ELR (cell line): ENCODE data around the gene PANK4.

Source experiments
- DNase-seq: peaks from one replicate; pipeline ENCODE4 v3.0.0-alpha.2; 2015; ENCODE audit warnings: low read depth

The PANK4 gene

DNA sequence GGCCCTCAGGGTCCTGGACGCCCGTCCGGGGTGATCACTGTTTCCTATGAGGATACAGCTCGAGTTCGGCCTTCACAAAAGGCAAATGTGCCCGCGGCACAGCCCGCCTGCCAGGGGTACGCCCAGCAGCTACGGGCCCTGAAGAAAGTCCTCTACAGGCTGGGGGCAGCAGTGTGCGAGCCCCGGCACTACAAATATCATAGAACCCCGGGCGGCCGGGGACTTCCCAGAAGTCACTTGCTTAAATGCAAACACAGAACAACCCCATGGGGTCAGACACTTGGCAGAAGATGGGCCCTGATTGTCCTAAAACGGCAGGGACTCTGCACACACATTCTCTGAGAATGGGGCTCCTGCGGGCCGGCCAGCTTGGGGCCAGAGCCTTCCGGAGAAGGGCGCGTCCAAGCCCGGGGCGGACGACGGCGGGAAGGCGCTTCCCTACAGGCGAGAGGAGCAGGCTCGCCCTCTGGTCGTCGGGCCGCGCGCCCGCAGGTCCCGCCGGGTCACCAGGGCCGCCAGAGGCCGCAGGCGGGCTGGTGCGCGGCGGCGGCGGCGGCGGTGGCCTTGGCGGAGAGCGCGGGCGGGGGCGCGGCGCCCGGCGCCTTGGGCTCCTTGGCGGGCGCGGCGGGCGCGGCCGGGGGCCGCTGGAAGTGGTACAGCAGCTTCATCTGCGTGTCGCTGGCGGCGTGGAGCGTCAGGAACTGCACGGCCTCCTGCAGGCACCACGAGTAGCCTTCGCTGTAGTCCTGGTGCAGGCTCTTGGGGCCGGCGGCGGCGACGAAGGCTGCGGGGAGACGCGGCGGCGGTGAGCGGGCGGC, 2.8 kb upstream of the PANK4 start:
- DNase-seq, result no peak

DNA sequence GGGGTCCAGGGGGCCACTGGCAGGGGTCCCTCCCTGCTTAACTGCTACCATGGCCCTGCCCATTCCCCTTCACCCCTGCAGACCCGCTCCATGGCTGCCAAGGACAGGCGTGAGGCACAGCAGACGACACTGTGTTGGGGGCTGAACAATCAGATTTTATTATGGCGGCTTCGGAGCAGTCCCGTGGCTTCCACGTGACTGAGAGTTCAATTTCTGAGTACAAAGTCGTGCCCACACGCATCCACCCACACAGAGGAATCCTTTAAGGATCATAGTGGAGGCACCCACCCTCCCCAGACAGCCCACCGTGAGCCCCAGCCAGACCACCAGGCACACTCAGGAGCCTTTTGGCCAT, 2.2 kb upstream of the PANK4 start:
- DNase-seq, result no peak

DNA sequence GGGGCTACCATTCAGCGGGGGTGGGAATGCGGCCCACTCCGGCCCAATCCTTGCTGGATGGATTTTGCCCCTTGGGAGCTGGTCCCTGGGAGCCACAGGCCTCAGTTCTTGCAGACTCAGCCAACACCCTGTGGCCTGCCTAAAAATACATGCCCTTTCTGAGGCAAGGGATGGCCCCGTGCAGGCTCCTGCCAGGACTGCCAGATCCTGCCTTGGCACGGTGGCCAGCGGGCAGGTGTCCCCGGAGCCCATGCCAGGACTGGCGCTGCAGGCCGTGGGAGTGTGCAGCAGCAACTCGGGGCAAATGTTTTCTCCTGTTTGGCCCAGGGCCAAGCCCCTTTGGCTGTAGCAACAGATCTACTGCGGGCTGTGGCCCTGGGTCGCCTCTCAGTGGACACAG, 1.6 kb upstream of the PANK4 start:
- DNase-seq, result no peak

DNA sequence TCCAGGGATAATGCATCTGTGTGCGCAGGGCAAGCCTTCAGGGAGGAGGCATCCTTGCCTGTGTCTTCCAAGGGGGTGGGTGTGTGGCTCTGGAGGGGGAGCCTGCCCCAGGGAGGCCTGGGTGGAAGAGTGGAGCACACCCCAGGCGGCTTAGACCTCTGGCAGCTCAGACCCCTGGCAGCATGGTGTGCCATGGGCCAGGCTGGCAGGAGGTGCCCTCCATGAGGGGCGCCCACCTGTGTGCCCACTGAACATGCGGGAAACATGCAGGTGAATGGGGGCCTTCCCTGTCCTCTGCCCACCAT, 1.1 kb upstream of the PANK4 start:
- no peak for DNase-seq

DNA sequence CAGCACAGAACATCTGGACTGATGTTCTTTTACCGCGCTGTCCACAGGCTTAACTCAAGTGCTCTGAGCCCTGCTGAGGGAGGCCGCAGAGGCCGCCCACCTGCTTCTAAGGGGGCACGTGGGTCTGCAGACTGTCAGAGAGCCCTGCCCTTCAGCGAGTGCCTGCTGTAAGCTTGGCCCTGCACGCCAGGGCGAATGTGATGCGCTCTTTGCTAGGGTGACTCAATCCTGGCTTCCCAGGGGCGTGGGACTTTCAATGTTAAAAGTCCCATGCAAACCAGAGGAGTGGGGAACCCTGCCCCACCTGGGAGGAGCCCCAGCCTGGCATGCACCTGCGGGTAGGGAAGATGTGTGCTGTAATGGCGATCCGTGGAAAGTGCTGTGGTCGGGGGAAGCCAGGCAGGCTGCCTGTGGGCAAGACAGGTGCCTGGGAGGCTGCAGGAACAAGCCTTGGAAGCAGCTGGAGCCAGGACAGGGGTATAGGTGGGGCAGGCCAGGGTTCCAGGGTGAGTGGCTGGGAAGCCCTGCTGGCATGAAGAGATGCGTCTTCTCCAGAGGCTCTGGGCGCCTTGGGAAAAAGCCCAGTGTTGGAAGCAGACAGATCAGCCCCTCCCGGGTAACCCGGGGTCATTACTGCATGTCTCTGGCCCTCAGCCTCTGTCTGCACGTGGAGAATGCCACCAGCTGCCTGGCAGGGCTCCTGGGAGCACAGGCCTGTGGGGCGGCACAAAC, 594 bp upstream of the PANK4 start:
- peak; percentile 74 for DNase-seq

DNA sequence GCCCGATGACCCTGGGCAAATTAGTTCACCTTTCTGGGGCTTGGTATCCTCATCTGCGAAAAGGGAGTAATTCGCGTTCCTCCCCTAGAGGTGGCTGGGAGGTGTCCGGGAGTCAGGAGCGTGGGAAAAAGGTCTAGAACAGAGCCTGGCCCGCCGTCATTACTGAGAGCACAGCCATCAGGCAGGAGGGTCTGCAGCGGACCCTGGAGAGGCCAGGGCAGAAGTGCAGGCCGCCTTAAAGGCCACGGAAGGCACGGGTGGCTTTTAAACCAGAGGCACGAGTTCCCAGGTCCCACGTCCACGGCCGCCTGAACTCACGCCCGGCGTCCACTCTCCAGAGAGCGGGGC, 850 bp downstream of the PANK4 start:
- peak; percentile 40 for DNase-seq

DNA sequence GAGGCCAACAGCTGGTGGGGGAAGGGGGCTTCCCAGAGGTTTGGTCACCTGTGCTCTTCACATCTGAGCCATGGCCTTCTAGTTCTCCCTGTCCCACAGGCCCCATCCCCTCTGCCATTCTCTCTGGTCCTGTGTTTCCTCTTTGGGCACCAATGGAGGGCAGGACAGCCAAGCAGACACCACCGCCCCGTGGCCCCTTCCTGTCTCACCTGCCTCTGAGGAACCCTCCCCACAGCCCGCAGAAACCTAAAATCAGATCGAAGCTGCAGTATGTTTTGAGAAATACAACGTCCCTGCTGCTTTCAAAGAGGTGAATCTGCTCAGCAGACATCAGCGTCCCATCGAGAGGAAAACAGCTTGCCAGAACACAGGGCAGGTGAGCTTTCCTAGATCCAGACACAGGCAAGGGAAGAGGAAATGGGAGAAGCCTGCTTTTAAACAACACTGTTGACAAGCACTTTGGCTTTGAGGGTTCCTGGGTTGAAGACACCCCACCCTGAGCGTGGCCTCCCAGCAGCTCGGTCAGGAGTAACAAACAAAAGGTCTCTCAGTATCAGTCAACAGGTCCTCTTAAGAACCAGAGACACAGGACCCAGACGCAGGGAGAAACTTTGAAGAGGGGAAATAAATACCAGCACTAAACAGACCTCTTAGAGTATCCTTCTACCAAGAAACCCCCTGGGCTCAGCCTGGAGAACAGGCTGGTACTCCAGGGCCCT, 2.3 kb downstream of the PANK4 start:
- DNase-seq, result no peak

DNA sequence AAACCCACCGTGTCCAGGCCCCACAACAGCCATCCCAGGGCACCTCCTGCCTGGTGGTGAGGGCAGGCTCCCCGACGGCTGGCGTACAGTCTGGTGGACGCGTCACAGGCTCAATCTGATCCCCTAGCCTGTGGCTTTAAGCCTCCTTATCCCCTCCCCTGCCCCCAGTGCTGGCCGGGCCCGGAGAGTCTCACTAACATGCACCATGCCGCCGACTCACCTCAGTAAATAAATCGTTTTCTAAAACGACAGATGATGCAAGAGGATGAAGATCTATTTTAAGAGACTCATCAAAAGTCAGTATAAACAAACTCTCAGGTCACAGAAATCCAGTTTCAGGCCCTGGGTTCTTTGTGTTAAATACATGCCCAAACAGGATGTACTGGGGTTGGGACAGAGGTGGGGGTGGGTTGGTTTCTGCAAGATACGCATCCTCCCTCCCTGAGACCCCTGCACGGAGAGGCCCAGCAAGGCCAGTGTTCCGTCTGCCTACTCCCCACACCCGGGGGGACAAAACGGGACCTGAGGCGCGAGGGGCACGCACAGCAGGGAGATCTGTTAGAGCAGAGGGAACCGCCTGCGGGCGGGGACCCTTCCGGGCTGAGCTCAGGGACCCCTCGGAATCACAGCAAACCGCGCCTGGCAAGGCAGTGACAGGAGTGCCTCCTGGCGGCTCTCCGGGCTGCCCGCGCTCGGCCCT, 3.1 kb downstream of the PANK4 start:
- no peak for DNase-seq

DNA sequence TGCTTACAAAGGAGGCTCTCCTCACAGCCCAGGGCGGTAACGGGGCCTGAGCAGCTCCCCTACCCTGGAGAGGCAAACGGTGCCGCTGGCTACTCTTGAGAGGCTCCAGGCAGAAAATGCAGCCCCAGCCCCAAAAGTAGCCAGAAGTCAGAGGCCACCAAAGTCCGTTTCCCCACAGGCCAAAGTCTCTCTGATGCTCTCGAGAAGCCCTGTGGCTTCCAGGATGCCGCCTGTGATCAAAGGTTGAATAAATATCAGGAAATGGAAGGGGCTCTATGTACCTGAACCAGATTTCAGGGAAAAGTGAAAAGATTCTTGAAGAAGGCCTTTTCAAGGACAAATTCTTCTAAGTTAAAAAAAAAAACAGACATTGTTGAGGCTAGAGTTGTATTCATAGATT, 4.2 kb downstream of the PANK4 start:
- no peak for DNase-seq

DNA sequence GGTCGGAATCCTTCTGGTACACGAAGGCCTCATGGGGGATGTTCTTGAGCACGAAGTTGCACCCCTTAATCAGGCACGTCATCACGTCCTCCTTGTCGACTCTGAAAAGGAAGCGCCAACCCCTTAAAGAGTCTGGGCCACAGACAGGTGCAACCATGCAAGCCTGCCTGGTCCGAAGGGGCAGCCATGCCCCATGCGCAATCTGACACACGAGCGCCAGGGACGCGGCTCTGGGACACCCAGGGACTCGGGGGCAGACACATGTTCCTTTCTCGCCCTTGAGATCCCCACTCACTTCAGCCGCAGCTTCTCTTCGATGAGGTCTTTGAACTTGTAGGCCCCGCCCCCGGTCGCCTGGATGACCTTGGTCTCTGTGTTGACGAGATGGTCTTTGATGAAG, 5.6 kb downstream of the PANK4 start:
- DNase-seq, result no peak

DNA sequence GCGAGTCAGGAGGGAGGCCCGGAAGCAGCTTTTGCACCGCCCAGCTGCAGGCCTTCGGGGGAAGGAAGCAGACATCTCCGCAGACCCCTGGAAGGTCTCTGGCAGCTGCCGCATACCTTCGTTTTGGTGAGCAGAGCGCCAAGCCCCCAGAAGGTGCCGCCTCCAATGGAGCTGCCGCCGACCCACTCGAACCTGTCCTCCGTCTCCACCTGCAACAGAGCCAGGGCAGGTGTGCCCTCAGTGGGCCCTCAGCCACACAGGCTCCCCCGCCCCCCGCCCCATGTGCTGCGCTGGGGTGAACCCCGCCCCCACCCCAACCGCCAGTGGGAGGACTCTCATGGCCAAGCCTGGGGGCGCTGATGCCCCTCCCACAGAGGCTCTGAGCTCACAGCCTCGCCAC, 6.2 kb downstream of the PANK4 start:
- no peak for DNase-seq

DNA sequence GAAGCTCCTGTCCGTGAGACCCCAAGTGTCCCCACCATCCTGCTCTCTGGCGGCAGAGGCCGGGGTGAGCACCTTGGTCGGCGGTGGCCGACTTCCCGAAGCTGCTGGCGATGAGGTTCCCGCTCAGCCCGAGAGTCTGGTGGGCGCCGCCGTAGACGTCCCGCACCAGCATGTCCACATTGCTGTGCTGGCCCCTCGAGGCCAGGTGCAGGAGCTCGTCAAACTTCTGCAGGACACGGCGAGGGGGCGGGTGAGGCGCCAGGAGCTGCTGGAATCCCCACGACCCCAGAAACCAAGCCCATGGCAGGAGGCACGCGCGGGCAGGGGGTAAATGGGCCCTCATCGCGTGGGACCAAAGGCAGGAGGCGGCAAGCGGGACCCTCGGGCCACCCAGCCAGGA, 6.7 kb downstream of the PANK4 start:
- no peak for DNase-seq

DNA sequence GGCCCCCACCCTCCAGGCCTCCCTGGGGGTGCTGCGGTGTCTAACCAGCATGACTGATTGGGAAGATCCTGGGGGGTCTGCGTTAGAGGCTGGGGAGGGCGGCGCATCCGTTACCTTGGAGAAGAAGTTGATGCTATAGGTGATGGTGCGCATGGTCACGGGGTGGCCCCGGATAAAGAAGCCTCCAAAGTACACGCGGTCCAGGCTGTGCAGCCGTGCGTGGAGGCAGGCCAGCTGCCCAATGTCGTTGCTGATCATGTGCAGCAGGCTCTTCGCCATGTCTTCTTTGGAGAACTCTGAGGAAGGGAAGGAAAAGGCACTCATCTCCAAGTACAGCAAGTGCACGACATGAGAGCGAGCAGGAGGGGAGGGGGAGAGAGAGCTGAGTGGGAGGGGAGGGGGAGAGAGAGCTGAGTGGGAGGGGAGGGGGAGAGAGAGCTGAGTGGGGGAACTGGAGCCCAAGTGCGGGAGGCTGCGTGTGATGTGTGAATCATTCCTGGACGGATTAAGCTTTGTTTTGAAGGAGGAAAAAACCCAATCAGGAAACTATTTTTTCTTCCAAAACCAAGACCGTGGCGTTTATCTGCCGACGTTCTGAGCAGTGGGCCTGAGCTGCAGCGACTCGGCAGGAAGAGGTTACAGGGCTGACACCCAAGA, 7.2 kb downstream of the PANK4 start:
- DNase-seq, result no peak

DNA sequence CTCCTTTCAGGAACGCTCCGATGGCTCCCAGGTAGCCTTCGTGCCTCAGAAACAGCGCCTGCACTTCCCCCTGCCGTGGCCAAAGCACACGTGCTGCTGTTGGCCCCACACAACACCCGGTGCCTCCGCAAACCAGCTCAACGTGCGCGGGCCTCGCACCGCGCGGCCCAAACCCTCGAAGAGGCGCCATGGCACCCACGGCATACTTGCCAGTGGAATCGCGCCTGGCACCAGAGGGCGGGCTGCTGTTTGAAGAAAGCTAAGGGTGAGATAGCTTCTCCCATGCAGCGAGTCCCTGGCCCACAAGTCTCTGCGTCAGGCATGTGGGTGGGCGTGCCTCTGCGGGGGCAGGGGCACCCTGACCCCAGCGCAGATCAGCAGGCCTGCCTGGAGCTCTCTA, 7.9 kb downstream of the PANK4 start:
- DNase-seq, result no peak

DNA sequence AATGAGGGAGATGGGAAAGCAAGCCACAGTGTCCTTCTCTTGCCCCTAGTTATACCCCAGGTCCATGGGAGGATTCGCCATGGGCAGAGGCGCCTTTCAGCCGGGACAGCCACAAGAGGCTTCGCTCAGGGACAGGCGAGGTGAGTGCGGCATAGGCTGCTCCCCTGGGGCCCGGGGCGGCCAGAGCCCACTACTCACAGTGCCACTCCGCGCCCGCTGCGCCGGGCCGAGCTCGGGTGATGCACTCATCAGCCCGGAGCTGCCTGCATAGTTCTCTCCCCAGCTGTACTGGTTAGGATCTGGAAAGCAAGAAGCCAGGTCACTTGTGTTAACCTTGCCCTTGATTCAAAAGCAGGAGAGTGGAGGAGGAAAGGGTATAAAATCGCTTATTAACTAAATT, 8.4 kb downstream of the PANK4 start:
- DNase-seq, result no peak

DNA sequence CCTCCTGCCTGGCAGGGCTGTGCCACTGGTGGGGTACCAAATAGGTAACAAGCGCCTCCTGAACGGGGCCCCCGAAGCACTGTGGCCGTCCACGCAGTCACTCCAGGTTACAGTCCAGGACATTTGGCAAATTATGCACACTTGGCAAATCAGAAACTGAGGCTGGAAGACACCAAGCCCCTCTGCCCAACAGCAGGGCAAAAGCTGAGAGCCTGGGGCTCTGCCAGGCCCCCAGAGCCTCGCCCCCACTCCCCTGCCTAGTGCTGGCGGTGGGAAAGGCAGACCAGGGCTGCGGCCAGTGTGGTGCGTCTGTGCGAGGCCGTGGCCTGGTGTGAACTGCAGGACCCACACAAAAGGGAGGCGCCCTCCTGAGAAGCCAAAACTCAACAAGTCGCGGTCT, 9.4 kb downstream of the PANK4 start:
- DNase-seq, result no peak

DNA sequence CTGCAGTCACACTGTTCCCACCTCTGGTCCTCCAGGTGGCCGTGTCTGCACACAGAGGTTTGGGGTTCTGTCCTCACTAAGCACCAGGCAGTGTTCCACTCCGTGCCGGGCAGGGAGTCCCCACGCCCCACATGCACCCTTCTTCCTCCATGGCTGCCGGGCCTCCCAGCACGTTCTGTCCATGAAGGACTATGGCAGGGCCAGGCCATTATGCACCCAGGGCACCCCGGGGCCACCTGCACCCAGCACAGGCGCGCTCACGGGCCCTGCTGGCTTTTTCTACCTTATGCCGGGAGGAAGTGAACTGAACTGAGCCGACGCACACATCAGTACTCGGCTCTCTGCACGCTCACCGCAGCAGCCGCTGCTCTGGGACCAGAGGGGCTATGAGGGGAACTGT, 10.3 kb downstream of the PANK4 start:
- DNase-seq, result no peak

DNA sequence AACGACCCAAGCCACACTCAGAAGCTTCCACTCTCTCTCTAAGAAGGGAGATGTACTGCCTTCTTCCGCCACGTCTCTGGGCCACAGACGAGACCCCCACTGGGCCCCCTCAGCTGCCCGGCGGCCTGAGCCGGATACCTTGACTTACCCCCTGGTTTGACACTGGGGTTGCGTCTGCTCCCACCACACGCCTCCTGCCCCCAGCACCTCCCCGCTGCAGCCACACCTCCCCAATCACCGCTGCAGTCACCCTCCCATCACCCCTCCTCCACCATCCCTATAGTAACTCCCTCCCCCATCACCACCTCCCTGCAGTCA, 10.7 kb downstream of the PANK4 start:
- DNase-seq, result no peak

DNA sequence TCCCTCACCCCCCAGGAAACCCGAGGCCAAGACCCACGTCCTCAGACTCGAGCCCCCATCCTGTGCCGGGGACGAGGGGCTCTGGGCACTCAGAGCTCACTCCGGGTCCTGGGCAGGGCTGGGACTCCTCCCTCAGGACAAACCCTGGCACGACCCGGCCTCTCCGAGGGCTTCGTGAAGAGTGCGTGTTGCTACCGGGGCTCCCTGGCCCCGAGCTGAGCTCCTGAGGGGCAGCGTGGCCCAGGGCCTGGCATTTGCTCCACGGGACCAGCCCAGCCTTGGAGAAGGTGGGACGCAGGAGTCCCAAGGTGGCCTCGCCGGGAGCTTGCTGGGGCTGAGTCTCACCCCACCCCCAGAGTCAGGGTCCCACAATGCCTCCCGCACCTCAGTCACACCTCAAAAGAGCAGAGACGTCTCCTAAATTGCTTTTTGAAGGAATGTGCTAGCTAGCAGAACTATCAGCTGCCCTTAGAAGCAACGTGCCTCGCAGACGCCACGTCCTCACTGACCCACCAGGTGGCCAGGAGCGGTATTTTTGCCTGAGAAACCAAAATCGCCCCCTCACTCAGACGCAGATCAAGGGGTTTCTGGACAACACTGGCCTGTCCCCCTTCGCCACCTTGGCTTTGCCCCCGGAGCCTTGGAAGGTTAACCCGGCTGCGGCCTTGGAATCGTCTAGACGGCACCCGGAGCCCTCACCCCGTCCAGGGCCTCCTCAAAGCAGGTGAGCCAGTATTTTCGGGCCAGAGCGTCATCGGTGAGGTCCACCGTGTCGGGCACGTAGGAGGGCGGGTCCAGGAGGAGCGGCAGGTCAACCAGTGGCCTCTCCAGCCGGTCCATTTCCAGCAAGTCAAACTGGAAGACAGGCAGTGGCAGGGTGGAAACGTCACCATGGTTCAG, 11.3 kb downstream of the PANK4 start:
- no peak for DNase-seq

DNA sequence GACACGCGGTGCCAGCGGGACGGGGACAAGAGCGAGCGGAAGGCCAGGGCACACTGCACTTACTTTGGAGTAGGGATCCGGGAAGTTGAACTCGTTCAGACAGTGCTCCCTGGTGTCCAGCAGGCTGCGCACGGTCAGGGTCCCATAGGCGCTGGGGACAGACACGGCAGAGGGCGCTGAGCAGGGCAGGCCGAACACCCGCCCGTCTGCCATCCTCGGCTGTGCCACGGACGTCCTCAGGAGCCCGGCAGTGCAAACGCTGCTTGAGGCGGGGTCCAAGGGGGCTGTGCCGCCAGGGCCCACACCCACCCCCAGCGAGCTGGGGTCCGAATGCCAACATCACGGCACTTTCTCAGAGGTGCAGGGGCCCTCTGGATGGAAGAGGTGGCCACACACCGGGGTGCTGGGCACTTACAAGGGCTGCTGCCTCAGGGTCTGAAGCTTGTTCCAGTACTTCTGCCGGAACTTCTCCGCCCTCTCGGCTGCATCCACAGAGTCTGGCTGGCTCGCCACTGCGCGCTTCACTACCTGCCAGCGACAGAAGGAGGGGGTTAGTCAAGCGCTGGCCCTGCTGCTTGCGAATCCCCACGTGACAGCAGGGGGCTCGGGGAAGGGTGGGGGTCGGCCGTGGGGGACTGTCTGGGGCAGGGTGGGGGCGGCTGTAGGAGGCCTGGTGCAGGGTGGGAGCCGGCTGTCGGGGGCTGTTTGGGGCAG, 12.3 kb downstream of the PANK4 start:
- DNase-seq, result no peak
